ENCODE data around the gene B4GALNT1.
"Not testable (repeated sequence)": the region's sequence is repeated elsewhere in the genome, so short reads cannot be mapped to it uniquely, and the experiment has no call there.

Gene B4GALNT1

DNA sequence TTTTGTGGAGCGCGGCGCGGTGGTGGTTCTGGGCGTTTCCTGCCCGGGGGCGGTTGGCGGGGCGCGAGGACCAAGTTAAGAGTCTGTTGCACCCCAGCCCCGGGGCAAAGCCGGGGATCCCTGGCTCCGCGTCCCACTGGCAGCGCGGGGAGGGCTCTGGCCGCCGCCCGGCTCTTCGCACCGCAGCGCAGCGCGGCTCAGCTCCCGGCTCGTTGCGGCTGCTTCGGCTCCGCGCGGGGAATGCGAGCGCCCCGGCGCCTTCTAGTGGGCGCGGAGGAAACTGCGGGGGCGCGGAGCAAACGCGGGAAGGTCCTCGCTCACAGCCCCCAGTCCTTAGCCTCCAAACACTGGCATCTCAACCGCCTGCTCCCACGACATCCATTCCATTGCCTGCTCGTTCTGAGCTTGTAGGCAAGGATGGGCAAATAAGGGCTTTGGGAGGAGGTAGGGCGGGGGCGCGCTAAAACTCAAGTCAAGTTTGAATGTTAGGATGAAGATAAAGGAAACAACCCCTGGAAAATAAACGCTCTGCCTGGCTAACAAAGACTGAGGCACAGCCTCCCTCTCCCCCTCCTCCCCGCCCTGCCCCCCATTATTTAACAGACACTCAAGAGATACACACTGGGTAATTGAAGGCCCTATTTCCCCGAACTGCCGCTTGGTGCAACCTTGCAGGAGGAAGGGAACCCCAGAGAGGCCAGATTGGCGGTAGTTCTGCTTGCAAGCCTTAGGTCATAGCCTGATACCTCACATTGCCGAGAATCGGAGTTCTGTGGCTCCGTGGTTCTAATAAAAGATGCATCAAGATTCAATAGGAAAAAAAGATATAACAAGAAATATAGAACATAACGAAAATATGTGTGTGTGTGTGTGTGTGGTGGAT, at the start of gene B4GALNT1:
B4GALNT1 (minus strand) TSS at position 244 of the 883 bp plus-strand sequence. CDS start 1,069 bp downstream, outside the sequence.
- peak within 1 kb of the TSS; percentile 71 for H3K4me3 ChIP-seq
- H3K4me1 ChIP-seq, result peaks cover 8% of the 10 kb centered on the region; the same call in 1 of the 2 replicates
- H3K27me3 ChIP-seq, result peaks cover 60% of the 10 kb centered on the region
- peaks cover 9% of the 10 kb centered on the region; the same call in 1 of the 2 replicates for H3K9me3 ChIP-seq
- H3K27ac ChIP-seq, result no peak within 1 kb of the TSS
- no peaks in the 10 kb centered on the region for H3K36me3 ChIP-seq
- H4K20me1 ChIP-seq, result peaks cover 30% of the 10 kb centered on the region
- no peak for TF ChIP-seq Cebpa-rat (IDR thresholded peaks at IDR 0.05)
- H3K4me2 ChIP-seq, result peak within 1 kb of the TSS; percentile 99
- peak within 1 kb of the TSS; percentile 73 for H3K9ac ChIP-seq

- Histone ChIP-seq H3K36me3 (no peaks in the 10 kb centered on the region), H3K9ac (no peak overlapping the region), H3K27ac (no peak overlapping the region), H3K4me1 (no peaks in the 10 kb centered on the region), H3K27me3 (no peaks in the 10 kb centered on the region), H3K9me3 (peaks cover 16% of the 10 kb centered on the region), H3K4me3 (no peak overlapping the region), H4K20me1 (no peaks in the 10 kb centered on the region), H3K4me2 (no peak overlapping the region)
- no peak for TF ChIP-seq Cebpa-rat (IDR thresholded peaks at IDR 0.05)
Measured at GRCh38 chr12:57679697-57680096, 46.7 kb upstream of the B4GALNT1 start.

DNA sequence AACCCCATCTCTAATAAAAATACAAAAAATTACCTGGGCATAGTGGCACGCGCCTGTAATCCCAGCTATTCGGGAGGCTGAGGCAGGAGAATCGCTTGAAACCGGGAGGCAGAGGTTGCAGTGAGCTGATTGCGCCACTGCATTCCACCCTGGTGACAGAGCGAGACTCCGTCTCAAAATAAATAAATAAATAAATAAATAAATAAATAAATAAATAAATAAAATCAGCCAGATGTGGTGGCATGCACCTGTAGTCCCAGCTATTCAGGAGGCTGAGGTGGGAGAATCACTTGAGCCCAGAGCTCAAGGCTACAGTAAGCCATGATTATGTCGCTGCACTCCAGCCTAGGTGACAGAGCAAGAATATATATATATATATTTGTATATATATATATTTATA, 44.9 kb upstream of the B4GALNT1 start:
- not testable (repeated sequence) for H3K4me2 ChIP-seq, H3K27me3 ChIP-seq, H3K4me3 ChIP-seq

GRCh38 chr12:57674691-57675090, 41.7 kb upstream of the B4GALNT1 start:
- no peak overlapping the region for H3K27ac ChIP-seq
- H3K4me3 ChIP-seq, result no peak overlapping the region
- TF ChIP-seq Cebpa-rat (IDR thresholded peaks at IDR 0.05), result no peak
- no peaks in the 10 kb centered on the region for H3K36me3 ChIP-seq
- H3K4me1 ChIP-seq, result no peaks in the 10 kb centered on the region
- no peak overlapping the region for H3K9ac ChIP-seq
- H3K4me2 ChIP-seq, result no peak overlapping the region
- no peaks in the 10 kb centered on the region for H3K9me3 ChIP-seq
- no peaks in the 10 kb centered on the region for H4K20me1 ChIP-seq
- no peaks in the 10 kb centered on the region for H3K27me3 ChIP-seq

More for the DNA sequence above, 44.9 kb upstream of the B4GALNT1 start:
- not testable (repeated sequence) for H3K36me3 ChIP-seq, H4K20me1 ChIP-seq, H3K9ac ChIP-seq, H3K27ac ChIP-seq, H3K4me1 ChIP-seq
- H3K9me3 ChIP-seq, result peaks cover 16% of the 10 kb centered on the region

DNA sequence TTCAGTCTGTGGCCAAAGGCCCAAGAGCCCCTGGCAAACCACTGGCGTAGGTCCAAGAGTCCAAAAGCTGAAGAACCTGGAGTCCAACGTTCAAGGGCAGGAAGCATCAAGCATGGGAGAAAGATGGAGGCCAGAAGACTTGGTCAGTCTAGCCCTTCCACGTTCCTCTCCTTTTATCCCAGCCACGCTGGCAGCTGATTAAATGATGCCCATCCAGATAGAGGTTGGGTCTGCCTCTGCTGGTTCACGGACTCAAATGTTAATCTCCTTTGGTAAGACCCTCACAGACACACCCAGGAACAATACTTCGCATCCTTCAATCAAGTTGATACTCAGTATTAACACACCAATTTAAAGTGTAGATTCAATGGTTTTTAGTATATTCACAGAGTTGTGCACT, 39.8 kb upstream of the B4GALNT1 start:
- Histone ChIP-seq H3K9me3 (no peaks in the 10 kb centered on the region), H3K36me3 (no peaks in the 10 kb centered on the region), H4K20me1 (no peaks in the 10 kb centered on the region), H3K9ac (no peak overlapping the region), H3K4me1 (no peaks in the 10 kb centered on the region), H3K27me3 (no peaks in the 10 kb centered on the region), H3K27ac (no peak overlapping the region), H3K4me3 (no peak overlapping the region), H3K4me2 (no peak overlapping the region)
- TF ChIP-seq Cebpa-rat (IDR thresholded peaks at IDR 0.05), result no peak

DNA sequence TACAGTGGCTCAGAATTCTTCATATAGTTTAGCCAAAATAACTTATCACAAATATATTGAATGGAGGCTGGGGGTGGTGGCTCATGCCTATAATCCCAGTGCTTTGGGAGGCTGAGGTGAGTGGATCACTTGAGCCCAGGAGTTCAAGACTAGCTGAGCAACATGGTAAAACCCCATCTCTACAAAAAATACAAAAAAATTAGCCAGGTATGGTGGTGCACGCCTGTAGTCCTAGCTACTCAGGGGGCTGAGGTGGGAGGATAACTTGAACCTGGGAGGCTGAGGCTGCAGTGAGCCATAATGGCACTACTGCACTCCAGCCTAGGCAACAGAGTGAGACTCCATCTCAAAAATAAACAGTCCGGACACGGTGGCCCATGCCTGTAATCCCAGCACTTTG, 38.8 kb upstream of the B4GALNT1 start:
- H3K4me2 ChIP-seq, H3K4me1 ChIP-seq, H3K36me3 ChIP-seq: not testable (repeated sequence)

DNA sequence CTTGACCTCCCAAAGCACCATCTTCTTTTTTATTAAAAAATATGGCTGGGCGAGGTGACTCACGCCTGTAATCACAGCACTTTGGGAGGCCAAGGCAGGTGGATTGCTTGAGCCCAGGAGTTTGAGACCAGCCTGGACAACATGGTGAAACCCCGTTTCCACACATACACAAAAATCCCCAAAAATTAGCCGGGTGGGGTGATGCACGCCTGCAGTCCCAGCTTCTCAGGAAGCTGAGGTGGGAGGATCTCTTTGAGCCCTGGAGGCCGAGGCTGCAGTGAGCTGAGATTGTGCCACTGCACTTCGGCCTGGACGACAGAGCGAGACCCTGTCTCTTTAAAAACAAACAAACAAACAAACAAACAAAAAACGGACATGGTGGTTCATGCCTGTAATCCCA, 36.7 kb upstream of the B4GALNT1 start:
- H3K27me3 ChIP-seq, H3K4me1 ChIP-seq, H3K27ac ChIP-seq, H3K36me3 ChIP-seq, H3K4me2 ChIP-seq, H4K20me1 ChIP-seq, H3K9ac ChIP-seq, H3K4me3 ChIP-seq: not testable (repeated sequence)
- peaks cover 10% of the 10 kb centered on the region for H3K9me3 ChIP-seq

More for the DNA sequence above, 38.8 kb upstream of the B4GALNT1 start:
- H3K9ac ChIP-seq, H3K9me3 ChIP-seq, H3K27me3 ChIP-seq, H4K20me1 ChIP-seq, H3K4me3 ChIP-seq, H3K27ac ChIP-seq: not testable (repeated sequence)

DNA sequence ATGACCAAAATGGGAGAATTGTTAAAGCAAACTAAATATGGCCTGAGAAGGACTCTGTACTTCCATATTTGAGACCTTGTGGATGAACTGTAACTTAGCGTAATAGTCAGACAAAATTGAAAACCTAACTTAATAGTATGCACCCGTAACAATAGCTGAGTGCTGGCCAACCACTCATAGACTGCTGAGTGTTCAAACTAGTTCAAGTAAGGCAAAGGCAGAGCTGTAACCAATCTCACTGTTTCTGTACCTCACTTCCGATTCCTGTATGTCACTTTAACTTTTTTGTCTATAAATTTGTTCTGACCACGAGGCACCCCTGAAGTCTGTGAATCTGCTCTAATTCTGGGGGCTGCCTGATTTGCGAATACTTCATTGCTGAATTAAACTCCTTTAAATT, 33.9 kb upstream of the B4GALNT1 start:
- Histone ChIP-seq H3K4me2 (no peak overlapping the region), H3K4me3 (no peak overlapping the region), H3K27ac (no peak overlapping the region), H3K4me1 (no peaks in the 10 kb centered on the region), H3K9ac (no peak overlapping the region), H3K36me3 (no peaks in the 10 kb centered on the region), H3K27me3 (no peaks in the 10 kb centered on the region), H4K20me1 (no peaks in the 10 kb centered on the region), H3K9me3 (peaks cover 34% of the 10 kb centered on the region)
- TF ChIP-seq Cebpa-rat (IDR thresholded peaks at IDR 0.05), result no peak

DNA sequence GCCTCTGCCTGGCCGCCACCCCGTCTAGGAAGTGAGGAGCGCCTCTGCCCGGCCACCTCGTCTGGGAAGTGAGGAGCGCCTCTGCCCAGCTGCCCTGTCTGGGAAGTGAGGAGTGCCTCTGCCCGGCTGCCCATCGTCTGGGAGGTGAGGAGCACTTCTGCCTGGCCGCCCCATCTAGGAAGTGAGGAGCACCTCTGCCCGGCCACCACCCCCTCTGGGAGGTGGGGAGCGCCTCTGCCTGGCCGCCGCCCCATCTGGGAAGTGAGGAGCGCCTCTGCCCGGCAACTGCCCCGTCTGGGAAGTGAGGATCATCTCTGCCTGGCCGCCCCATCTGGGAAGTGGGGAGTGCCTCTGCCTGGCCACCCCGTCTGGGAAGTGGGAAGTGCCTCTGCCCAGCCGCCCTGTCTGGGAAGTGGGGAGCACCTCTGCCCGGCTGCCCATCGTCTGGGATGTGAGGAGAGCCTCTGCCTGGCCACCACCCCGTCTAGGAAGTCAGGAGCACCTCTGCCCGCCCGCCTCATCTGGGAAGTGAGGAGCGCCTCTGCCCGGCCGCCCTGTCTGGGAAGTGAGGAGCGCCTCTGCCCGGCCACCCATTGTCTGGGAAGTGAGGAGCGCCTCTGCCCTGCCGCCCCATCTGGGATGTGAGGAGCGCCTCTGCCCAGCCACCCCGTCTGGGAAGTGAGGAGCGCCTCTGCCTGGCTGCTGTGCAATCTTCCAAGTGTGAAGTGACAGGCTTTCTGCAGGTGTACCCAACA, 32.2 kb upstream of the B4GALNT1 start:
- not testable (repeated sequence) for H3K4me1 ChIP-seq, H3K27ac ChIP-seq, H3K4me3 ChIP-seq, H3K36me3 ChIP-seq, H3K4me2 ChIP-seq, H4K20me1 ChIP-seq, H3K27me3 ChIP-seq, H3K9ac ChIP-seq
- peaks cover 49% of the 10 kb centered on the region for H3K9me3 ChIP-seq

- no peak overlapping the region for H3K27ac ChIP-seq
- no peak overlapping the region for H3K4me3 ChIP-seq
- no peak for TF ChIP-seq Cebpa-rat (IDR thresholded peaks at IDR 0.05)
- no peaks in the 10 kb centered on the region for H3K36me3 ChIP-seq
- no peaks in the 10 kb centered on the region for H3K4me1 ChIP-seq
- no peak overlapping the region for H3K9ac ChIP-seq
- peaks cover 70% of the 10 kb centered on the region for H3K9me3 ChIP-seq
- no peaks in the 10 kb centered on the region for H4K20me1 ChIP-seq
- no peak overlapping the region for H3K4me2 ChIP-seq
- no peaks in the 10 kb centered on the region for H3K27me3 ChIP-seq
Measured at GRCh38 chr12:57661376-57661775, 28.4 kb upstream of the B4GALNT1 start.
